GM18868 (cell line): ENCODE measurements around the gene BSN.

ENCODE experiments used
- ATAC-seq: cut with Tn5 transposase; IDR thresholded peaks from one replicate; pipeline ENCODE4 v1.9.1; 2021; ENCODE audit warnings: mild to moderate bottlenecking, moderate library complexity; ENCODE audit not compliant: unreplicated experiment

Gene BSN

DNA sequence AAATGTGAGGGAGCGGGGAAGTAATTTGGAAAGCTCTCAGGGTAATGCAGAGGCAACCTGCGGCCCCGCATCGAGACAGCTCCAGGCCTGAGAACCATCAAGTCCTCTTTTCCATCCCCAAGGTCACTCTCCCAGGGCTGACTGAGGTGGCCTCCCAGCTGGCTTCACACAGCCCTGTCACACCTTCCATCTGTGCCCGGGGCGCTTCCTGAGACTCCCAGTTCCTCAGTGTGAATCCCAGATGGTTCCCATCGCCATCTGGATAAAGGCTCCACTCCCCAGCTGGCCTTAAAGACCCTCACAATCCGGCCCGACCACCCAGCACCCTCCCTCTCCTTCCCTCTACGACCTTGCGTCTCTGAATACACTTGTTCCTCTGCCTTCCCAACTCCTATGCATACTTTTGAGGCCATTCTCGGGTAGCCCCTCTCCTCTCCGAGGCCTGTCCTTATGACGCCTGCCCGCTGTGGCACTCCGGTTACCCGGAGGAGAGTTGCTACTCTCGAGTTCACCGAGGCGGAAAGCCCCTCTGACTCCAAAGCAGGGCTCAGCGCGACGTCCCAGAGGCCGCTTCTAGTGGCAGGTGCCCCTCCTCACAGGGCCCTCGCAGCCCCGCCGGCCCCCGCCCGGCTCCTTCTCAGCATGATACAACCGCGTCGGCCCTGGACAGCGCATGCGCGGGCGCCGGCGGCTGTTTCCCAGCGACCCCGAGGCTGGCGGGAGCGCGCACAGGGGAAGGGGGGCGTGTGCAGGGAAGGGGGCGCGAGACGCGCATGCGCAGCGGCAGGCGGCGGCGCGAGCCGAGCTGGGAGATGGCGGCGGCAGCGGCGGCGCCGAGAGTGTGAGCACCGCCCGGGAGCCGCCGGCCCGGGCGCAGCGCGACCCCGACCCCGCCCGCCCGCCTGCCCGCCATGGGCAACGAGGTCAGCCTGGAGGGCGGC, at the start of gene BSN:
BSN (plus strand) TSS at position 786 of the 941 bp plus-strand sequence; CDS start at position 912, 126 bp downstream.
- ATAC-seq = peak; percentile 89

- no peak for ATAC-seq
These were observed 47.4 kb upstream of the BSN start for GRCh38 chr3:49506906-49507305.

DNA sequence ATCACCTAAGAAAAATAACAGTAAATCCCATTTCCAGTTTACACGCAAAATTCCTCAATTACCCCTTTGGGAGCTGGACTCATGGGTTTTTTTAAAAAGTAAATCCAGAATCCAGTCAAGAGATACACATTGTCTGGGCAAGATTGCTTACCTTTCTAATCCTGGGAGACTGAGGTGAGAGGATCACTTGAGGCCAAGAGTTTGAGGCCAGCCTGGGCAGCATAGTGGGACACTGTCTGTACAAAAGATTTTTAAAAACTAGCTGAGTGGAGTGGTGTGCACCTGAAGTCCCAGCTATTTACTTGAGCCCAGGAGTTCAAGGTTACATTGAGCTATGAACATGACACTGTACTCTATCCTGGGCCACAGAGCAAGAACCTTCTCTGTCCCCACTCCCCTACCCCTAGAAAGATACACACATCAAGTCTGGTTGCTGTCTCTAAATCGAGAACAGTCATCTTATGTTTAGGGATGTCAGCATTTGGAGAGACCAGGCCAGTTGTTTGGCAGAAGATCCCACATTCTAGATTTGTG, 45.2 kb upstream of the BSN start:
- ATAC-seq = no peak

DNA sequence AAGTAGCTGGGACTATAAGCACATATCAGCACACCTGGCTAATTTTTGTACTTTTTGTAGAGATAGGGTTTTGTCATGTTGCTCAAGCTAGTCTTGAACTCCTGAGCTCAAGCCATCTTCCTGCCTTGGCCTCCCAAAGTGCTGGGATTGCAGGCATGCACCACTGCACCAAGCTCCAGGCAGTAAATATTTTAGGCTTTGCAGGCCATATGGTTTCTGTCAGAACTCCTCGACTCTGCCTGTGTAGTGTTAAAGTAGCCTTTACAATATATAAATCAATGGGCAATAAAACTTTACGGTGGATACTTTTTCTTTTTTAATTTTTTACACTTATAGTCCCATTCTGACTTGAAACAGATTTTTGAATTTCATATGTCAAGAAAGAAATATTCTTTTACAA, 42.6 kb upstream of the BSN start:
- no peak for ATAC-seq

DNA sequence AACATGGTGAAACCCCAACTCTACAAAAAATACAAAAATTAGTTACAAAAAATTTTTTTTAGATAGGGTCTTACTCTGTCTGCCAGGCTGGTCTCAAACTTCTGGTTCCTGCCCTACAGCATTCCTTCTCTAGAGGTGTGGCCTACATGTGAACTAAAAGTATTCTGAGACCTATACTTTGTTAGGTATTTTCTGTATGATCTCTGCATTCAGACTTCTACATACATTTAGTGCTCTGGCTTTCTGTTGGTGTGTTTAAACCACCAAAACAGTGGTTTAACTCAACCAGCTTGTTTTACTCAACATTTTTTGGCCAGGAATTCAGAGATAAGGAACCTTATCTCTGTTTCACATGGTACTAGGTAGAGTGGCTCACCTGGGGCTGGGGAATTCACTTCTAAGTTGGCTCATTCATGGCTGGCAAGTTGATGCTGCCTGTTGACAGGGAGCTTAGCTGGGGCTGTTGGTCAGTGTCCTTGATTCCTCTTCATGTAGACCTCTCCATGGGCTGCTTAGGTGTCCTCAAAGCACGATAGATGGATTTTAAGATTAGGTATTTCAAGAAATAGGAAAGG, 41.4 kb upstream of the BSN start:
- ATAC-seq = no peak

DNA sequence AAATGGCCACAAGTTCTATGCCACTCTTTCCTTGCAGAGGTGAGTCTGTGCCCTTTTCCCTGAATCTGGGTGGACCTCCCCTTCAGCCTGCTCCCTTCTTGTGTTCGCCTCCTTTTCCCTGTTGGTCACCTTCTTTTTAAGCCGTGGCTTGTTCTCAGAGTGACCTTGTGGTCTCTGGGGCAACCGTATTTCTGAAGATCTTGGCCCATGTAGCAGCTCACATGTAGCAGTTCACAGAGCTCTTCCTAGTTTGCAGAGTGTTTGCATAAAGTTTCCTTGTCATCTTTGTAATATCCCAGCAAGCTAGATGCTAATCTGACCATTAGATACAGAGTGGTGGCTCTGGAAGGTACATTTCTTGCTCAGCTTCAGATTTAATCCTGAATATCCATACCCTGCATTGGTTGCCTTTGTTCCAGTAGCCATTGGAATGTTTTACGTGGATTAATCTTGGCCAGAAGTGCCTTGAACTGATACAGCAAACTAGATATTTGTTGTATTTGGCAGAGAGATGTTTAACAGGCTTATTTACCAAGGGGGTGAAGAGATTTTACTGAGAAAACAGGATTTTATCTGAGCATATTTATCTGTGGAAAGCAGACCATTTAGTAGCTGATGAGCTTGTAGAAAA, 40.7 kb upstream of the BSN start:
- ATAC-seq = no peak

DNA sequence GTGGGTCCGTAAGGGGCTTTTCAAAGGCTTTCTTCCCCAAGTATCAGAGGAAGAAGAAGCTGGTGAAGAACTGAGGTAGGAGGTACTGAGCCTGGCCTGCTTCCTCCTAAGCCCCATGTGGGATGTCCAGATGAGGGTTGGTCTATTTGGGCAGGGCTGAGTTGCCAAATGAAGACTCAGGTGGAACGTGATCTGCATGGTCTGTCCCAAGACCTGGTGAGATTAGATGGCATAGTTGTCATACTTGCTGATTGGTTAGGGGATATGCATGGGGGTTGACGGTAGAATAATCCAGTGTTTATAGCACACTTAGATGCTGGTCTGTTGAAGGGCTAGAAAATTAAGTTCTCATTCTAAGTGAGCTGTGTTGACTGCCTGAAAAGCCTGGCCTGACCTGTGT, 36.3 kb upstream of the BSN start:
- no peak for ATAC-seq

DNA sequence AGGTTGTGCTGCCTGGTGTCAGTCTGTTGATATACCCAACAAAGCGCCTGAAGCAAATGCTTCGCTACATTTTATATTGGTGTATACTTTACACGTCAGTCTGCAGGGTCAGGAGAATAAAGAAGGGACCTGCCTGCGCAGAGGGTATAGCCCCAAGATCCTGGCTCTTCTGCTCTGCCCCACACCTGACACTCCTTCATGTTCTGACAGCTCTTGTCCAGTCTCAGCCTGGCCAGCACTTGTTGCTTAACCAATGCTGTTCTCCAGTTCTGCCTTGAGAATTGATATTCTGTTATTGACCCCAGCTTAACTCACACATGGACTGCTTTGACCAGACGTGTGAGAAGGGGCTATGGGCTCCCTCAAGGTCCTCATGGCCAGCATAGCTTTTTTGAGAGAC, 35.8 kb upstream of the BSN start:
- no peak for ATAC-seq

GRCh38 chr3:49519296-49519695, 35.0 kb upstream of the BSN start:
- no peak for ATAC-seq

GRCh38 chr3:49519916-49520385, 34.3 kb upstream of the BSN start:
- ATAC-seq = no peak

- no peak for ATAC-seq
These were observed 30.2 kb upstream of the BSN start for GRCh38 chr3:49523756-49524747.

DNA sequence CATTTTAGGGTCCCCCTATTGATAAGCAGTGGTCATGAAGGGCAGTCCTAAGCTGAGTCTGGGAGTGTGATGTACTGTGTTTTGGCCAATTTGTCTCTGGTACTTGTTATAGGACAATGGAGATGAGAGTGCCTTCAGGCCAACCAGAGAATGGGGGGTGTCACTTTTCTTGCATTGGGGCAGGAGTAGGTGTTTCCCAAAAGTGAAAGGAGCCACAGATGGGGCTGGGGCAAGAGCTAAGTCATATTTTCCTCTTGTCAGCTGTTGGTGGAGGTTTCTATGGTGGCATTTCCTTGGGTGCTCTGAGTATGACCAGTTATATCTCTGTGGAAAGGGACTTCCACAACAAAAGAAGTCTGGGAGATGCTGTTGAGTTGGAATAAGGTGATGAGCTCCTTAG, 24.7 kb upstream of the BSN start:
- no peak for ATAC-seq

GRCh38 chr3:49530231-49530630, 24.0 kb upstream of the BSN start:
- no peak for ATAC-seq

DNA sequence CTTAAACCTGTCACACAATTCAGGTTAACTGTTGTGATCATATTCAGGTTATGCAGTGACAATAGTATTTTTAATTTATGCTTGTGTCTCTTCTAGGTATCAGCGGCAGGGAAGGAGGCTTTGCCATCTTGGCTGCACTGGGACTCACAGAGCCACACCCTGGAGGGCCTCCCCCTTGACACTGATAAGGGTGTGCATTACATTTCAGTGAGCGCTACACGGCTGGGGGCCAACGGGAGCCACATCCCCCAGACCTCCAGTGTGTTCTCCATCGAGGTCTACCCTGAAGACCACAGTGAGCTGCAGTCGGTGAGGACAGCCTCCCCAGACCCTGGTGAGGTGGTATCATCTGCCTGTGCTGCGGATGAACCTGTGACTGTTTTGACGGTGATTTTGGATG, 23.6 kb upstream of the BSN start:
- no peak for ATAC-seq

DNA sequence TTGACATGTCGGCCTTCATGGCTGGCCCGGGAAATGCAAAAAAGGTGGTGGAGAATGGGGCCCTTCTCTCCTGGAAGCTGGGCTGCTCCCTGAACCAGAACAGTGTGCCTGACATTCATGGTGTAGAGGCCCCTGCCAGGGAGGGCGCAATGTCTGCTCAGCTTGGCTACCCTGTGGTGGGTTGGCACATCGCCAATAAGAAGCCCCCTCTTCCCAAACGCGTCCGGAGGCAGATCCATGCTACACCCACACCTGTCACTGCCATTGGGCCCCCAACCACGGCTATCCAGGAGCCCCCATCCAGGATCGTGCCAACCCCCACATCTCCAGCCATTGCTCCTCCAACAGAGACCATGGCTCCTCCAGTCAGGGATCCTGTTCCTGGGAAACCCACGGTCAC, 23.1 kb upstream of the BSN start:
- ATAC-seq = no peak

- no peak for ATAC-seq
These were observed 22.6 kb upstream of the BSN start for GRCh38 chr3:49531715-49532114.

DNA sequence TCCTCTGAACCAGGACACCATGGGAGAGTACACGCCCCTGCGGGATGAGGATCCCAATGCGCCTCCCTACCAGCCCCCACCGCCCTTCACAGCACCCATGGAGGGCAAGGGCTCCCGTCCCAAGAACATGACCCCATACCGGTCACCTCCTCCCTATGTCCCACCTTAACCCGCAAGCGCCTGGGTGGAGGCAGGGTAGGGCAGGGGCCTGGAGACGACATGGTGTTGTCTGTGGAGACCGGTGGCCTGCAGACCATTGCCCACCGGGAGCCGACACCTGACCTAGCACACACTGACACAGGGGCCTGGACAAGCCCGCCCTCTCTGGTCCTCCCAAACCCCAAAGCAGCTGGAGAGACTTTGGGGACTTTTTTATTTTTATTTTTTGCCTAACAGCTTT, 21.2 kb upstream of the BSN start:
- no peak for ATAC-seq

- no peak for ATAC-seq
These were observed 20.3 kb upstream of the BSN start for GRCh38 chr3:49533786-49534519.

DNA sequence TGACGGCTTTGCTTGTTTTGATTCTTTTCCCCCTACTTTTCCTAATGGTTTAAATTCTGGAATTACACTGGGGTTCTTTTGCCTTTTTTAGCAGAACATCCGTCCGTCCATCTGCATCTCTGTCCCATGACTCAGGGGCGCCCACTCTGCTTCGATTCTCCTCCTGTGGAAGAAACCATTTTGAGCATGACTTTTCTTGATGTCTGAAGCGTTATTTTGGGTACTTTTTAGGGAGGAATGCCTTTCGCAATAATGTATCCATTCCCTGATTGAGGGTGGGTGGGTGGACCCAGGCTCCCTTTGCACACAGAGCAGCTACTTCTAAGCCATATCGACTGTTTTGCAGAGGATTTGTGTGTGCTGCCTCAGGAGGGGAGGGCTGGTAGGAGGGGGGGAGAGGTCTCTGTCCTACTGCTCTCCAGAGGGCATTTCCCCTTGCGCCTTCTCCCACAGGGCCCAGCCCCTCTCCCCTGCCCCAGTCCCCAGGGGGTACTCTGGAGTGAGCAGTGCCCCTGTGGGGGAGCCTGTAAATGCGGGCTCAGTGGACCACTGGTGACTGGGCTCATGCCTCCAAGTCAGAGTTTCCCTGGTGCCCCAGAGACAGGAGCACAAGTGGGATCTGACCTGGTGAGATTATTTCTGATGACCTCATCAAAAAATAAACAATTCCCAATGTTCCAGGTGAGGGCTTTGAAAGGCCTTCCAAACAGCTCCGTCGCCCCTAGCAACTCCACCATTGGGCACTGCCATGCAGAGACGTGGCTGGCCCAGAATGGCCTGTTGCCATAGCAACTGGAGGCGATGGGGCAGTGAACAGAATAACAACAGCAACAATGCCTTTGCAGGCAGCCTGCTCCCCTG, 19.5 kb upstream of the BSN start:
- no peak for ATAC-seq
